ENCODE measurements around the gene CYP24A1. TPM values are rescaled to one million over a fixed set of nuclear protein-coding genes. Genes with fewer than 3 reads are reported as not detected.

The CYP24A1 gene
- total RNA-seq, 2 donors from 2014 or later = 0.13 TPM; not detected in 1

DNA sequence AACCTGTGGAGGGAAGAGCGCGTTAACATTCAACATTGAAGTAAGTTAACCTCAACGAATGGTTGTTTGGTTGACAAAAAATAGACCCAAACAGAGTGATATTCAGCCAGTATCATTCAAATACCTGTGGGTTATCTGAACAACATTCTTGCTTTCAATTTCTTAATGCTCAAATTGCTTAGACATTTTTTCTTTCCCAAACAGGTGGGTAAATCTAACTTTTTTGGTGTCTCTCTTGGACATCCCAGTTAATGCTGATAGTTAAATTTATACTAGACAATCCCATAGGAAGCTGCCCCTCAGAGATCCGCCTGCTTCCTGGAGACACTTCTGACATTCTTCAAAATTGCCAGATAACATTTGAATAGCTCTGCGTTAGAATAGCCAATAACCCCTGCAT lies 20.0 kb upstream of the CYP24A1 start:
- Histone ChIP-seq H3K4me3 (ENCODE audit: low read length) (no peak overlapping the region), H3K9ac (ENCODE audit: extremely low read depth, low read length, poor library complexity, severe bottlenecking) (no peak overlapping the region), H3K4me1 (ENCODE audit: control insufficient read depth, insufficient read depth, low read length) (no peaks in the 10 kb centered on the region), H3K27me3 (ENCODE audit: control insufficient read depth, insufficient read depth, low read length, poor library complexity, severe bottlenecking) (no peaks in the 10 kb centered on the region), H3K9me3 (ENCODE audit: control insufficient read depth, low read length) (no peaks in the 10 kb centered on the region), H3K27ac (ENCODE audit: low read depth, low read length) (no peak overlapping the region), H3K36me3 (ENCODE audit: control insufficient read depth, insufficient read depth, low read length) (no peaks in the 10 kb centered on the region)
- H3K36me3 Mint-ChIP-seq (ENCODE audit: low read depth) = no peaks in the 10 kb centered on the region
- DNase-seq = no peak
- TF ChIP-seq, protein P1, sequence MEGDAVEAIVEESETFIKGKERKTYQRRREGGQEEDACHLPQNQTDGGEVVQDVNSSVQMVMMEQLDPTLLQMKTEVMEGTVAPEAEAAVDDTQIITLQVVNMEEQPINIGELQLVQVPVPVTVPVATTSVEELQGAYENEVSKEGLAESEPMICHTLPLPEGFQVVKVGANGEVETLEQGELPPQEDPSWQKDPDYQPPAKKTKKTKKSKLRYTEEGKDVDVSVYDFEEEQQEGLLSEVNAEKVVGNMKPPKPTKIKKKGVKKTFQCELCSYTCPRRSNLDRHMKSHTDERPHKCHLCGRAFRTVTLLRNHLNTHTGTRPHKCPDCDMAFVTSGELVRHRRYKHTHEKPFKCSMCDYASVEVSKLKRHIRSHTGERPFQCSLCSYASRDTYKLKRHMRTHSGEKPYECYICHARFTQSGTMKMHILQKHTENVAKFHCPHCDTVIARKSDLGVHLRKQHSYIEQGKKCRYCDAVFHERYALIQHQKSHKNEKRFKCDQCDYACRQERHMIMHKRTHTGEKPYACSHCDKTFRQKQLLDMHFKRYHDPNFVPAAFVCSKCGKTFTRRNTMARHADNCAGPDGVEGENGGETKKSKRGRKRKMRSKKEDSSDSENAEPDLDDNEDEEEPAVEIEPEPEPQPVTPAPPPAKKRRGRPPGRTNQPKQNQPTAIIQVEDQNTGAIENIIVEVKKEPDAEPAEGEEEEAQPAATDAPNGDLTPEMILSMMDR (conservative IDR thresholded peaks at IDR 0.05) = no peak
- H3K9me3 Mint-ChIP-seq = no peaks in the 10 kb centered on the region
- no peak overlapping the region for H3K27ac Mint-ChIP-seq
- peaks cover 2% of the 10 kb centered on the region for H3K4me1 Mint-ChIP-seq
- no peaks in the 10 kb centered on the region for H3K27me3 Mint-ChIP-seq (ENCODE audit: insufficient read depth)
- 83 to 86% methylated on average over 4 to 5 of the region's 5 CpGs for WGBS, 2 experiments (ENCODE audit: insufficient coverage in 1 of 2, insufficient read length in 1 of 2)
- H3K4me3 Mint-ChIP-seq = no peak overlapping the region

DNA sequence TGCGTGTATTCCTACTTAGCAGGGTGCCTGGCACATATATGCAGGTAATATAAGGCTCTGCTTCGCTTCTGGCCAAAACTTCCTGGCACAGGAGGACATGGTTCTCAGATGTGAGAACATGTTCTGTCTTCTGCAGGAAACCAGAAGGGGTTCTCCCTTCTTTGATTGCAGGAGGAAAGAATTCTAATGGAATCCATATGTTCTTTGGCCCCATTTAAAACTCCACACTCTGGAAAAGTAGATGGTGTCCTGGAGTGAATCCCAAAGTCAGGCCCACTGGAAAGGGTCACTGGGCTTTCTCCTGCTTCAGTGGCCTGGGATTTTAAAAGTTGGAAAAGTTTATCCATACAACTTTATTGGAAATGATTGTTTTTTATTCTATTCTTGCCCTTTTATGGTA lies 16.4 kb upstream of the CYP24A1 start:
- no peaks in the 10 kb centered on the region for H3K36me3 ChIP-seq (ENCODE audit: control insufficient read depth, insufficient read depth, low read length)
- WGBS, 2 experiments (ENCODE audit: insufficient coverage in 1 of 2, insufficient read length in 1 of 2) = 90 to 92% methylated on average over 2 of the region's 2 CpGs
- no peaks in the 10 kb centered on the region for H3K4me1 ChIP-seq (ENCODE audit: control insufficient read depth, insufficient read depth, low read length)
- Mint-ChIP-seq H3K27ac (no peak overlapping the region), H3K4me1 (no peaks in the 10 kb centered on the region), H3K27me3 (ENCODE audit: insufficient read depth) (peaks cover under 1% of the 10 kb centered on the region), H3K4me3 (no peak overlapping the region), H3K36me3 (ENCODE audit: low read depth) (no peaks in the 10 kb centered on the region), H3K9me3 (no peaks in the 10 kb centered on the region)
- no peak overlapping the region for H3K27ac ChIP-seq (ENCODE audit: low read depth, low read length)
- no peak overlapping the region for H3K9ac ChIP-seq (ENCODE audit: extremely low read depth, low read length, poor library complexity, severe bottlenecking)
- no peaks in the 10 kb centered on the region for H3K9me3 ChIP-seq (ENCODE audit: control insufficient read depth, low read length)
- TF ChIP-seq, protein P1 (conservative IDR thresholded peaks at IDR 0.05) = no peak
- no peak overlapping the region for H3K4me3 ChIP-seq (ENCODE audit: low read length)
- no peaks in the 10 kb centered on the region for H3K27me3 ChIP-seq (ENCODE audit: control insufficient read depth, insufficient read depth, low read length, poor library complexity, severe bottlenecking)
- DNase-seq = no peak

DNA sequence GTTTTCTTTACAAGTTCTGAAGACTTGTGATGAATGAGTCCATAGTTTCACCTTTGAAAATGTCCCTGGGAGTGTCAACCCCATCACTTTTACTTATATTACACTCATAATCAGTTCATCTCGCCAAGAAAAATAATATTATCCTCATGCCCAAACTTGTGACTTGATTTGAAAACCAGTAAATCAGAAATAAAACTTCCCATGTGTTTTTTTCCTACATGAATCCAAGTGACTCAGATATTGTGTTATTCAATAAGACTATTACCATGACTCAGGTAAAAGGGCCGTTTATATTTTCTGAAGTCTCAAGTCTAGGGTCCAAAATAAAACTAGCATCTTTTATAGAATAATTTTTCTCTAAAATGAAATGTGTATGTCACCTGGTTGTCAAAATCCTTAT lies 15.8 kb upstream of the CYP24A1 start:
- Mint-ChIP-seq H3K27me3 (ENCODE audit: insufficient read depth) (peaks cover 5% of the 10 kb centered on the region), H3K36me3 (ENCODE audit: low read depth) (no peaks in the 10 kb centered on the region), H3K9me3 (no peaks in the 10 kb centered on the region), H3K27ac (no peak overlapping the region), H3K4me3 (no peak overlapping the region), H3K4me1 (no peaks in the 10 kb centered on the region)
- Histone ChIP-seq H3K36me3 (ENCODE audit: control insufficient read depth, insufficient read depth, low read length) (no peaks in the 10 kb centered on the region), H3K9me3 (ENCODE audit: control insufficient read depth, low read length) (no peaks in the 10 kb centered on the region), H3K9ac (ENCODE audit: extremely low read depth, low read length, poor library complexity, severe bottlenecking) (no peak overlapping the region), H3K4me1 (ENCODE audit: control insufficient read depth, insufficient read depth, low read length) (no peaks in the 10 kb centered on the region), H3K4me3 (ENCODE audit: low read length) (no peak overlapping the region), H3K27ac (ENCODE audit: low read depth, low read length) (no peak overlapping the region), H3K27me3 (ENCODE audit: control insufficient read depth, insufficient read depth, low read length, poor library complexity, severe bottlenecking) (no peaks in the 10 kb centered on the region)
- TF ChIP-seq, protein P1 (conservative IDR thresholded peaks at IDR 0.05) = no peak
- 55 to 70% methylated on average over 1 to 2 of the region's 2 CpGs for WGBS, 2 experiments (ENCODE audit: insufficient coverage in 1 of 2, insufficient read length in 1 of 2)
- DNase-seq = no peak
